ENCODE measurements around the gene SETD6.

Gene SETD6

DNA sequence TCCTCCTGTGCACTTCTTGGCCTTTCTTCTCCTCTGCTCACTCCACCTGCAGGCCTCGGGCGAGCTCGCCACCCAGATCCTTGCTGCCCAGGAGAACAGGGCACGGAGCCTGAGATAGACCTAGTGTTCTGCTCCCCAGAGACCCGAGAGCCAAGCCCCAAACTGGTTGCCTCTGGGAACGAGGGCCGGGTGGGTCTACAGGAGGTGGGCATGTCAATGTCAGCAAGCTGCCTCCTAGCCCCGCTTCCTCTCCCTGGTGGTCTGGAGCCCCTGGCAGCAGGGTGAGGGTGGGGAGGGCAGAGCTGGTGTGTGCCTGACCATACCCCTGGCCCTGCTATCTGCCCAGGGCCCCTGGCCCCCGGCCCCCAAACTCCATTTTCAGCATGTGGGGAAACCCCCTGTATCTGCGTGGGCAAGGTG is 16.2 kb upstream of the SETD6 start:
- no peak for TF ChIP-seq POLR2A (IDR thresholded peaks at IDR 0.05; ENCODE audit: low read depth, low read length)
- FAIRE-seq (no peak), DNase-seq (ENCODE audit: insufficient read length, low spot score) (no peak)

- DNase-seq (ENCODE audit: insufficient read length, low spot score) (peak; percentile 82), FAIRE-seq (no peak)
- TF ChIP-seq POLR2A (IDR thresholded peaks at IDR 0.05; ENCODE audit: low read depth, low read length): peak; percentile 80
Observed at GRCh38 chr16:58499615-58500351, 15.5 kb upstream of the SETD6 start, which contains the start of gene NDRG4. Gene NDRG4, plus strand, starts transcription at chr16:58500143. Its CDS starts 106 bp downstream, at chr16:58500249.

GRCh38 chr16:58500430-58501241 is 14.7 kb upstream of the SETD6 start:
- DNase-seq (ENCODE audit: insufficient read length, low spot score): no peak
- no peak for FAIRE-seq
- no peak for TF ChIP-seq POLR2A (IDR thresholded peaks at IDR 0.05; ENCODE audit: low read depth, low read length)

GRCh38 chr16:58501242-58502131 is 13.8 kb upstream of the SETD6 start:
- FAIRE-seq: no peak
- DNase-seq (ENCODE audit: insufficient read length, low spot score): no peak
- TF ChIP-seq POLR2A (IDR thresholded peaks at IDR 0.05; ENCODE audit: low read depth, low read length): no peak

- DNase-seq (ENCODE audit: insufficient read length, low spot score) (no peak), FAIRE-seq (no peak)
- TF ChIP-seq POLR2A (IDR thresholded peaks at IDR 0.05; ENCODE audit: low read depth, low read length): no peak
Observed at GRCh38 chr16:58502217-58502921, 12.9 kb upstream of the SETD6 start.

GRCh38 chr16:58503166-58503862 is 12.0 kb upstream of the SETD6 start:
- no peak for DNase-seq (ENCODE audit: insufficient read length, low spot score)

DNA sequence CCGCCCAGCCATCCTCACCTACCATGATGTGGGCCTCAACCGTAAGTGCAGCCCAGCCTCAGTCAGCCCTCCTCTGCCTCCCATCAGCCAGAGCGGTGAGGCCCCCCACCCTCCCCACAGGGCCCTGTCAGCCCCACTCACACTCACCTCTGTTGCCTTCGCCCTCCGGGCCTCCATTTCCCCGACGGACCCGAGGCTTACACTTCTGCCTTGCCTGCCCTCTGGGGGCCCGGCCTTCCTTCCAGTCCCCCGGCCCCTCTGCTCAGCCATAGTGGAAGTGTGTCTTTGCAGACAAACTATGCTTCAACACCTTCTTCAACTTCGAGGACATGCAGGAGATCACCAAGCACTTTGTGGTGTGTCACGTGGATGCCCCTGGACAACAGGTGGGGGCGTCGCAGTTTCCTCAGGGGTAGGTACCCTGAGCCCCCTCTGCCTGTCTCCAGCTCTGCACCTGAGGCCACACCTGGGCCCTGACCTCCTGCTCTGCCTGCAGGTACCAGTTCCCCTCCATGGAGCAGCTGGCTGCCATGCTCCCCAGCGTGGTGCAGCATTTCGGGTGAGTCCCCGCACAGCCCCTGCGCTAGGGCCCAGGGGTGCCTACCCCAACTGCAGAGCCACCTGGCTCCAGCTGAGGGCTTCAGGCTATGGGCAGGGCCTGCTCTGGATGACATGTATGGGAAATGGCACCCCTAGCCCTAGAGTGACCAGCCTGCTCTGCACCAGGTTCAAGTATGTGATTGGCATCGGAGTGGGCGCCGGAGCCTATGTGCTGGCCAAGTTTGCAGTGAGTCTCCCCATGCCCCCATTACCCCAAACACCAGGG is 11.2 kb upstream of the SETD6 start:
- no peak for TF ChIP-seq POLR2A (IDR thresholded peaks at IDR 0.05; ENCODE audit: low read depth, low read length)
- DNase-seq (ENCODE audit: insufficient read length, low spot score): no peak
- no peak for FAIRE-seq

More at GRCh38 chr16:58503166-58503862, 12.0 kb upstream of the SETD6 start:
- no peak for TF ChIP-seq POLR2A (IDR thresholded peaks at IDR 0.05; ENCODE audit: low read depth, low read length)
- FAIRE-seq: no peak

GRCh38 chr16:58506241-58507194 is 8.8 kb upstream of the SETD6 start:
- DNase-seq (ENCODE audit: insufficient read length, low spot score): no peak
- no peak for FAIRE-seq
- TF ChIP-seq POLR2A (IDR thresholded peaks at IDR 0.05; ENCODE audit: low read depth, low read length): no peak

DNA sequence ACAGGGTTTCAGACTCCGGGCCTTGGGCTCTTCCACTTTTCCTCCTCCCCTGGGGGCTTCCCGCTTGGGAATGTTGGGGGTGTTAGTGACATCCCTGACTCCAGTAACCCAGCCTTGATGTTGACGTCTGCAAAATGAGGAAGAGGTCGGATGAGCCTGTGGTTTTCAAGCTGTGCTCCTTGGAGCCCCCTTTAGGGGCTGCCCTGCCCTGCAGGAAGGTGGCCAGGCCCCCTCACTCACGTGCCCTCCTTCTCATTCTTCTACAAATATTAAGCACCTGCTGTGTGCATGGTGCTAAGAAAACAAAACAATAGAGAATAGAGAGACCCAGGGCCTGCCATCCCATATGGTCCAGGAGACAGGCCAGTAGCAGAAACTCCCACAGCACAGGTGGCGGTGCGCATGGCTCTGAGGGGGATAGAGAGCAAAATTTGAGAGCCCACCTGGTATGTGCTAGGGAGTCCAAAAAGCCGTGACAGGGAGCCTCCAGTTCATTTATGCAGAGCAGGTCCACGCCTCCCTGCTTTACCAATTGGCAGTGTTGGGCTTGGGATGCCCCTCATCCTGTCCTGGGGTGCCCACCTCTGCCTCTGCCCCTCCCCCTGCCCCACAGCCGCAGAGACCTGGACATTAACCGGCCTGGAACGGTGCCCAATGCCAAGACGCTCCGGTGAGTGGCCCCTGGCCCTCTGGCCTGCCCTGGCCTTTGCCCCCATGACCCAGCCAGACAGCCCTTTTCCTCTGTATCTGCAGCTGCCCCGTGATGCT is 7.9 kb upstream of the SETD6 start:
- TF ChIP-seq POLR2A (IDR thresholded peaks at IDR 0.05; ENCODE audit: low read depth, low read length): no peak
- DNase-seq (ENCODE audit: insufficient read length, low spot score) (no peak), FAIRE-seq (no peak)

DNA sequence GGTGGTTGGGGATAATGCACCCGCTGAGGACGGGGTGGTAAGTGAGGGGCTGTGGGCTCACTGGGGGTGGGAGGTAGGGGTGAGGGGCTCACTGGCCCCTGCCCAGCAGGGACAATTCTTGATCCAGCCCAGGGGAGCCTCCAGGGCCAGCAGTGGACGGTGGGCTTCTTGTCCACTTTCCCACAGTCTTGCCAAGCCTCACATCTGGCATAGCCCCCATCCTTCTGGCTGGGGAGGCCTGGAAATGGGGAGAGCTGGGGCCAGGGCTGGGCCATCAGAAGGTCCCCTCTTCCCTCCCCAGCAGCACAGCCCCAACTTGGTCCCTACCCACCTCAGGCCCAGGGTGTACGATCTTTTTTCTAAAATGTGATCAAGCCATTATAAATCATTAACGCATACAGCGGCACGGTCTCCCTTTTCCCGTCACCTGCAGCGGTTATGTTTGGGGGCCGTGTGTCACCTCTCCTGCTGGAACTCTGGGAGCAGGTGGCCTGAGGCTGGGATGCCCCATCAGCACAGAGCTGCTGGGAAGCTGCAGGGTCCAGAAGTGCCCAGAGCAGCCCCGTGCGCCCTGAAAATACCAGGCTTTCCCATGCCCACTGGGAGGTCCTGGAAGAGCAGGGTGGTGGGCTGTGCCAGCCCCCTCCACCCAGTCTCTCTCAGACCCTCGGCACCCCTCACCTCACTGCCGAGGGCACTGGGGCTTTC is 7.2 kb upstream of the SETD6 start:
- DNase-seq (ENCODE audit: insufficient read length, low spot score): no peak
- TF ChIP-seq POLR2A (IDR thresholded peaks at IDR 0.05; ENCODE audit: low read depth, low read length): no peak
- no peak for FAIRE-seq
